Stomach (tissue), 9 donors: Measurements from ENCODE around the gene WBP2NL. TPM values are rescaled to one million over a fixed set of nuclear protein-coding genes. Genes with fewer than 3 reads are reported as not detected.

Experiments used
- DNase-seq, 2 donors: peaks; one replicate each; pipeline versions ENCODE4 v3.0.0 to v3.0.0-alpha.2; 2013 to 2019
- H3K27ac ChIP-seq, 5 donors: fragments of 200-600 bp in 4 of 5; sonication (generic) in 4 of 5; one replicate each; pipeline ENCODE4 v1.5.1; 2013 to 2019; ENCODE audit warnings: mild to moderate bottlenecking in 1 of 5, moderate library complexity in 1 of 5
- H3K27me3 ChIP-seq, 3 donors: fragments of 200-600 bp; sonication (generic); one replicate each; pipeline ENCODE4 v1.5.1; 2017 to 2019; ENCODE audit warnings: mixed run types in 1 of 3
- H3K36me3 ChIP-seq, 4 donors: fragments of 200-600 bp; sonication (generic); 1 replicate in 3 of 4; 2 replicates in 1 of 4; pipeline ENCODE4 v1.5.1; 2016 to 2019
- H3K4me1 ChIP-seq, 4 donors: fragments of 200-600 bp; sonication (generic); one replicate each; pipeline ENCODE4 v1.5.1; 2016 to 2019
- H3K4me3 ChIP-seq, 4 donors: fragments of 200-600 bp; sonication (generic) in 3 of 4; one replicate each; pipeline ENCODE4 v1.5.1; 2016 to 2019; ENCODE audit warnings: mild to moderate bottlenecking in 1 of 4
- H3K9me3 ChIP-seq, 4 donors: fragments of 200-600 bp; sonication (generic); one replicate each; pipeline ENCODE4 v1.5.1; 2016 to 2019
- CTCF ChIP-seq, 7 experiments: fragments of 450-650 bp in 4 of 7; fragments of 200-600 bp in 3 of 7; sonication (generic) in 3 of 7; IDR thresholded peaks; one replicate each; pipeline ENCODE4 v1.5.1; 2016 to 2019; ENCODE audit warnings: antibody characterized with exemption in 7 of 7, control low read depth in 2 of 7, mild to moderate bottlenecking in 1 of 7
- EP300 ChIP-seq: sonication (generic); formaldehyde crosslinking; IDR thresholded peaks from one replicate; pipeline ENCODE4 v1.6.1; 2017; ENCODE audit warnings: antibody characterized with exemption
- POLR2A ChIP-seq, 4 donors: fragments of 450-650 bp; IDR thresholded peaks; one replicate each; pipeline ENCODE4 v1.6.1; 2016; ENCODE audit warnings: antibody characterized with exemption in 4 of 4, control low read depth in 2 of 4, mild to moderate bottlenecking in 1 of 4, moderate library complexity in 1 of 4
- POLR2AphosphoS5 ChIP-seq, 3 donors: sonication (generic); formaldehyde crosslinking; IDR thresholded peaks; one replicate each; pipeline ENCODE4 v1.6.1; 2016; ENCODE audit warnings: antibody characterized with exemption in 3 of 3
- whole genome bisulfite sequencing, 5 donors: extraction: QIAGEN DNeasy Blood & Tissue Kit in 3 of 5; methylation state at CpG; one replicate each; pipeline versions ENCODE4 v1.1.5 to v1.1.7; 2013 to 2018; 5-methylcytosine and 5-hydroxymethylcytosine counted together
- intact Hi-C: fragments of 100-400 bp; cut with DNase I; formaldehyde crosslinking; loops from one replicate; pipeline ENCODE4 v1.15.1; 2023; ENCODE audit warnings: low total_unique reads
- polyA plus RNA-seq, 3 donors: library from polyadenylated mRNA; stranded (reverse); fragments of 200-250 nt; gene quantifications; one replicate each; pipeline ENCODE4 v1.2.3, GENCODE V29; 2013
- total RNA-seq, 5 donors: library from RNA; depleted of rRNA; stranded (reverse); fragments of >200 nt; gene quantifications; one replicate each; pipeline versions ENCODE4 v1.1.0 to v1.2.3, GENCODE V29; 2014 to 2016
- donor health status: healthy with polysubstance abuse.
- donor health status: Bipolar disorder and iron deficiency.
- donor health status: healthy.

The WBP2NL gene
- total and polyA plus RNA-seq, 8 donors: 1.2 to 4.8 (median 1.2) TPM; not detected in 3

GRCh38 chr22:42072606-42073330, 74.2 kb downstream of the WBP2NL start:
- no peaks in the 10 kb centered on the region for H3K9me3 ChIP-seq
- 81 to 93% (median 83%) methylated on average over 8 of the region's 8 CpGs for WGBS, 5 donors
- no peaks in the 10 kb centered on the region for H3K27me3 ChIP-seq
- peaks cover 34 to 78% (median 52%) of the 10 kb centered on the region in 4 donors for H3K4me1 ChIP-seq
- no peak for DNase-seq
- H3K27ac ChIP-seq: no peak overlapping the region
- intact Hi-C loops: no loop called here
- TF ChIP-seq CTCF (IDR thresholded peaks at IDR 0.05): no peak
- TF ChIP-seq POLR2A (IDR thresholded peaks at IDR 0.05): no peak
- no peak for TF ChIP-seq EP300
- no peak for TF ChIP-seq POLR2AphosphoS5 (IDR thresholded peaks at IDR 0.05)
- peaks cover 11 to 31% (median 24%) of the 10 kb centered on the region in 4 donors for H3K36me3 ChIP-seq
- no peak overlapping the region for H3K4me3 ChIP-seq

DNA sequence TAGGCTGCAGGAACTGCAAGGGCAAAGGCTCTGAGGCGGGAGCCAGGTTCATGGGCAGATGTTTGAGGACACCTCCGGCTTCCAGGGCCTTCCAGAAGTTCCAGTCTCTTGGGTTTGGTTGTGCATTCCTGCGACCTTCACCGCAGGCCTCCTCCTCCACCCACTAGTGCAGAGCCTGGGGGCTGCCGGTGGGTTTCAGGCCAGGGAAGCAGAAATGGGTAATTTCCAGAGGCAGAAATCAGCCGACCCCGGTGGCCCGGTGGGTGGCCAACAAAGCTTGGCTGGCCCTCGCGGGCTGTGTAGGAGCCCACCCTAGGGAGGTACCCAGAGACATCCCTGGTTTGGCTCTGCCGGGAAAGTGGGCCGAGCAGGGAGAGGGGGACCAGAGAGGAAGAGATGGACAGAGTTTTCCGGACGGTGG, 75.0 kb downstream of the WBP2NL start:
- intact Hi-C loops: no loop called here
- Histone ChIP-seq H3K4me3 (peak overlapping the region; percentile 59 to 81 (median 68)), H3K36me3 (peaks cover 7 to 24% (median 21%) of the 10 kb centered on the region in 4 donors), H3K27ac (peak overlapping the region; percentile 93 to 97 (median 95)), H3K27me3 (no peaks in the 10 kb centered on the region), H3K9me3 (no peaks in the 10 kb centered on the region), H3K4me1 (peaks cover 41 to 79% (median 61%) of the 10 kb centered on the region in 4 donors)
- no peak for DNase-seq
- 64 to 79% (median 71%) methylated on average over 10 to 14 of the region's 14 CpGs for WGBS, 5 donors
- TF ChIP-seq POLR2AphosphoS5 (IDR thresholded peaks at IDR 0.05): no peak
- no peak for TF ChIP-seq CTCF (IDR thresholded peaks at IDR 0.05)
- TF ChIP-seq EP300: no peak
- no peak for TF ChIP-seq POLR2A (IDR thresholded peaks at IDR 0.05)

DNA sequence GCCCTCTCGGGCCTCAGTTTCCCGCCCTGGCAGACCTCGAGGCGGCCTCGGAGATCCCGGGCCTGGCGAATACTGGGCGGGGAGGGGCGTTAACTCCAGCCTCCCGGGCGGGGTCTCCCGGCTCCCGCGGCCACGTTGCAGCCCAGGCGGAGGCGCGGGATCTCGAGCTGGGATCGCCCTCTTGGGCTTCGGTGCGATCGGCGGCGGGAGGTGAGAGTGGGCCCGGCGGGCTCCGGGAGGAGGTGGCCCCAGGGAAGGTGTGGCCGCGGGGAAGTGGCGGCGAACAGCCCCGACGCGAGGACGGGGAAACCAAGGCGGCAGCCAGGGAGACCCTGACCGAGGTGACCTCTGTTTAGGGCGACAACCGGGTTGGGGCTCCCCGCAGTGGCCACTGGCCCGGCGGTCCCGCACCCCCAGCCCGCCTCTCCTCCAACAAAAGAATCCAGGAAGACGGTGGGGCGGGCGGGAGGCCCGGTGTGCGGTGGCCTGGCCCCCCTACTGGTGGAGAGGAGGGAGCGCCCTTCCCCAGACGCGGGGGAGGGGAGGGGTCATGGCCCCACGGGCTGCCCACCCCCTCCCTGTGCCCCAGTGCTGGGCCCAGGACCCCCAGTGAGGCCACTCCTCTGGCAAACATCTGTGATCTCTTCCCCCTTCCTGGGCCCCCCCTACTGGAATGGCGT, 75.7 kb downstream of the WBP2NL start, which contains the start of gene PHETA2:
Gene PHETA2, plus strand, starts transcription at position 117 of the 680 bp plus-strand sequence. CDS start 3,046 bp downstream, outside the sequence.
- 0 to 2% (median 0%) methylated on average over 18 to 55 of the region's 55 CpGs for WGBS, 5 donors
- peak; percentile 61 to 85 for DNase-seq
- Histone ChIP-seq H3K36me3 (peaks cover 7 to 22% (median 21%) of the 10 kb centered on the region in 4 donors), H3K9me3 (no peaks in the 10 kb centered on the region), H3K27me3 (no peaks in the 10 kb centered on the region), H3K27ac (peak within 1 kb of the TSS; percentile 93 to 97 (median 95)), H3K4me1 (peaks cover 47 to 79% (median 63%) of the 10 kb centered on the region in 4 donors), H3K4me3 (peak within 1 kb of the TSS; percentile 59 to 81 (median 68))
- intact Hi-C loops: no loop called here
- TF ChIP-seq POLR2AphosphoS5 (IDR thresholded peaks at IDR 0.05) (peak in 1 of 3 donors; percentile 49), EP300 (no peak), POLR2A (IDR thresholded peaks at IDR 0.05) (no peak), CTCF (IDR thresholded peaks at IDR 0.05) (peak in 4 of 7 experiments; percentile 19 to 54 (median 30))
